22Rv1 (cell line): ENCODE results near the gene ZFYVE28.

ENCODE experiments used
- H3K27ac ChIP-seq: fragments of 450-650 bp; 2 replicates; pipeline ENCODE4 v1.5.1; 2017
- ZFX ChIP-seq: fragments of 450-650 bp; IDR thresholded peaks from 2 replicates; pipeline ENCODE4 v1.6.1; 2017; ENCODE audit warnings: antibody characterized with exemption, borderline replicate concordance
- TF ChIP-seq, protein P1 (sequence below): fragments of 450-650 bp; IDR thresholded peaks from 2 replicates; pipeline ENCODE4 v1.5.1; 2017; ENCODE audit warnings: mild to moderate bottlenecking

Gene ZFYVE28

DNA sequence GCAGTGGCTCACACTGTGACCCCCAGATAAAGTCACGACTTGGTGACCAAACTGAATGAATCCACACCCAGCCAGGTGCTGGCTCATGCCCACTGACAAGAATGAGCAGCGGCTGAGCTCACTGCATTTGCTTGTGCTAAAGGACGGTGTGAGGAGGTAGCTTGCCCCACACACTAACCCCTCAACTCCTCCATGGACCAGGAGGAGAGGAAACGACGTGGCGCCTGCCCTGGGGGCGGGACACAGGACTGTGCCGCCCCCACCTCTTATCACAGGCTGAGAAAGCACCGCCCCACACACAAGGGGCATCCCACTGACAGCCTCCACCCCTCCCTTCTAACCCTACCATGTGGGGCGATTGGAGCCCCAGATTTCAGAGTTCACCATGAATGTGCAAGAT lies 43.0 kb downstream of the ZFYVE28 start:
- H3K27ac ChIP-seq: no peak overlapping the region
- TF ChIP-seq, protein P1, sequence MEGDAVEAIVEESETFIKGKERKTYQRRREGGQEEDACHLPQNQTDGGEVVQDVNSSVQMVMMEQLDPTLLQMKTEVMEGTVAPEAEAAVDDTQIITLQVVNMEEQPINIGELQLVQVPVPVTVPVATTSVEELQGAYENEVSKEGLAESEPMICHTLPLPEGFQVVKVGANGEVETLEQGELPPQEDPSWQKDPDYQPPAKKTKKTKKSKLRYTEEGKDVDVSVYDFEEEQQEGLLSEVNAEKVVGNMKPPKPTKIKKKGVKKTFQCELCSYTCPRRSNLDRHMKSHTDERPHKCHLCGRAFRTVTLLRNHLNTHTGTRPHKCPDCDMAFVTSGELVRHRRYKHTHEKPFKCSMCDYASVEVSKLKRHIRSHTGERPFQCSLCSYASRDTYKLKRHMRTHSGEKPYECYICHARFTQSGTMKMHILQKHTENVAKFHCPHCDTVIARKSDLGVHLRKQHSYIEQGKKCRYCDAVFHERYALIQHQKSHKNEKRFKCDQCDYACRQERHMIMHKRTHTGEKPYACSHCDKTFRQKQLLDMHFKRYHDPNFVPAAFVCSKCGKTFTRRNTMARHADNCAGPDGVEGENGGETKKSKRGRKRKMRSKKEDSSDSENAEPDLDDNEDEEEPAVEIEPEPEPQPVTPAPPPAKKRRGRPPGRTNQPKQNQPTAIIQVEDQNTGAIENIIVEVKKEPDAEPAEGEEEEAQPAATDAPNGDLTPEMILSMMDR: no peak
- no peak for TF ChIP-seq ZFX

DNA sequence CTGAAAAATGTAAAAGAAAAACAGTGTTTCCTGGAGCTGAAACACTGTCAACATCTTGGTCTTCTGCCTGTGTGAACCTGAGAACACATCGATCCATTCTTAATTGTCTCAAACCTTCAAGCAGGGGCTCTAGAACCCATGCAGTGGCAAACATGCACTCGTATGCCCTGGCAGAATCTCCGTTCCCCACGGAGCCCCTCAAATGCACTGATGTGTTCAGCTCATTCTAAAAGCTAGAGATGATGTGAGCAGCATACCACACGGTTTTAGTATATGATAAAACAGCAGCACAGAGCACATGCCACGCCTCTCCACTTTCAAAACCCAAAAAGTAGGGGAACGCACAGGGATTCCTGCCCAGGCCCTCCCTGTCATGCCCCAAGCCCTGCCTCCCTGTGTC lies 44.9 kb downstream of the ZFYVE28 start:
- no peak overlapping the region for H3K27ac ChIP-seq
- TF ChIP-seq, protein P1: no peak

DNA sequence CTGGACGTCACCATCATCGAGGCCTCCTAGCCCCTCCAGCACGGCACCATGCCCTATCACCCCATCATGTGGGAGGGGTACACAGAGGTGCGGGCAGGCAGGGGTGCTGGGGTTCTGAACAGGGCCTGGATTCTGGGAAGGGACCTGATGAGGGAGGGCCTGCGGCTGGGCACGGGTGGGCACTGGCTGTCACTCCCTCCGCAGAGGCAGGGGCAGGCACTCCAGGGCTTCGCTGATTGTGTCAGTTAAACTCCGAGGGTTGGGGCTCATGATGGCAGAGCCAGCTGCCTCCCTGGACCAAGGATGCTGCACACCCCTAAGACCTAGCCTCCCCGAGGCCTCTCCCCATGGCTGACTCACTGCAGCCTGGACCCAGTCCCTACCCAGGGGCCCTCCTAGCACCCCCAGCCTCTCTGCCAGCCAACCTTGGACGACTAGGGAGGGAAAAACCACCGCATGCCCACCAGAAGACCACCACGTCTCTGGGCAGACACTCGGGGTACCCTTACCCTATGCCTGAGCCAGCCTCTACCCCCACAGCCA lies 45.9 kb downstream of the ZFYVE28 start:
- TF ChIP-seq, protein P1: no peak
- no peak for TF ChIP-seq ZFX
- H3K27ac ChIP-seq: no peak overlapping the region

DNA sequence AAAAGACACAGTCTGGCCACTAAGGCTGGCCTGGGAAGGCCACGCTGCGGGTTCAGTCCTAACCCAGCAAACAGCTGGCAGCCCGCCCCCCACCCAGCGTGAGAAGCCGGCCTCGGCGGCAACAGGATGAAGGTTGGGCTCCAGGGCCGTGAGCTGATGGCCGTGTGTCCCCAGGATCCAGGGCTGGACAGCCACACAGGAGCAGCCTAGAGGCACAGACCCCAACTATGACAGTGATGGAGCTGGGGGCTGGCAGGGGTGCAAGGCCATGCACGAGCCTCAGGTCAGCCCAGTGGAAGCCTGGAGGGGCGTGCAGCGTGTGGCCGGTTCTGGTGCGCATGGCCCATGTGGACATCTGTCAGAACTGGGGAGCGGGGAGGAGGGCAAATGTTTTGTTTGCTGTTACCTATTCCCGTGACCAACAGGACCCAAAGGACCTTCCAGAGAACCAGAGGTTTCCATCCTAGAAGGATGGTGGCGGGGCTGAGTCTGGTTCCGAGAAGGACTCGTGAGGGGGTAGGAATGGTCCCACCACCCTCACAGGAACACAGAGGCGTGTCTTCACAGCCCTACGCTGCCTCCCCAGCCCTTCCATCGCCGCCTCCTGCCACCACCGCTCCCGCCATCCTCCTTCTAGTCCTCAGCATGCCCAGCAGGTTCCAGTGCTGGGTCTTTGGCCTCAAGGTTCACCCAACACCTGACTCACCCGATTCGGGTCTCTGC lies 46.5 kb downstream of the ZFYVE28 start:
- TF ChIP-seq, protein P1: no peak
- TF ChIP-seq ZFX: no peak
- no peak overlapping the region for H3K27ac ChIP-seq

DNA sequence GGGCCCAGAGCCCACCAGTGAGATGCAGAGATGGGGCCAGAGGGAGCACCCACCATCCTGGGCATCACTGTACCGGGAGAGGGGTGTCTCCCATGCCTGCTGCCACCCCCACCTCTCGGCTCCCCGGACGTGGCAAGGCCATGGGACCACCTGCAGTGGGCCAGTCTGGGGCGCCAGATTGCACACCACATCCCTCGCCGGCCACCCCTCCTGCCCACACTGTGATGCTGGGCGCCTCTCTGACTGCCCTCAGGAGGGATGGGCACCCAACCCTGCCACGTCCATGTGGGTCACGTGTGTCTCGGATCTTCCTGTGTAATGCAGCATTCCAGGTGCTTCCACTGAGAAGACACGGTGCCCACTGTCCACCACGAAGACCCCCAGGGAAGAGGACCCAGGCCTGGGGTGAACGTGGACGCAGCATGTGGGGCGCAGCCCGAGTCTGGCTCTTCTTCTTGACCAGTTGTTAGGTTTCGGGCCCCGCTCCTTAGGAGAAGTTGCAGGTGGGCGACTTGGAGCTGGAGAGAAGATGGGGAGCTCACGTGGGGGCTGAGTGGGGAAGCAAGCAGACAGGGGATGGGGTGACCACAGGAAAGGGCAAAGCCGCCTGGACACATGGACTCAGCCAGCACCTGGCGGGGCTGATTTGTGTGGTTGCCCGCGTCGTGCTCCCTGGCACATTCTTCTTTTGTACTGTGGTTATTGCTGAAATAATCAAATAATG lies 47.7 kb downstream of the ZFYVE28 start:
- TF ChIP-seq, protein P1: no peak
- no peak for TF ChIP-seq ZFX
- no peak overlapping the region for H3K27ac ChIP-seq

DNA sequence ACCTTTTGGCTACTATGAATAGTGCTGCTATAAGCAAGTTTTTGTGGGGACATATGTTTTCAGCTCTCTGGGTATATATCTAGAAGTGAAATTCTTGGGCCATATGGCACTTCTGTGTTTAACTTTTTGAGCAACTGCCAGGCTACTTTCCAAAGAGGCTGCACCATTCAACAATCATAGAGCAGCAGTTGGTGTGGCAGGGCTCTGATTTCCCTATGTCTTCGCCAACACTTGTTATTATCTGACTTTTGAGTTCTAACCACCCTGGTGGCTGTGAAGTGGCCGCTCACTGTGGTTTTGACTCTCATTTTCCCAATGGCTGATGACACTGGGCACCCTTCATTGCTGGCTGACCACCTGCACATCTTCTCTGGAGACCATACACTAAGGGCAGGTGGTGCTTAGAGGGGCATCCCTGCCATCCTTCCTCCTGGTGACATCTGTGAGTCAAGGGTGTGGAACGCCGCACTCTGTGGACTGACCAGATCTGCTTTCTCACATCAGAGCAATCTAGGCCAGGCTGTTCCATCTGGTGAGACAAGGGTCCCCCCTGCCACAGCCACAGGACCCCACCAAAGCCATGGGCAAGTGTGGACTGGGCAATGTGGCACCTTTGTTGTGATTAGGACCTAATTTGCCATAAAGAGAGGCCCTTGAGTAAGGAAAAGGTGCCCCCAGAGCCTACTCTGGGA lies 49.6 kb downstream of the ZFYVE28 start:
- TF ChIP-seq, protein P1: no peak
- no peak for TF ChIP-seq ZFX
- no peak overlapping the region for H3K27ac ChIP-seq
